Urothelium cell line (cell line): ENCODE results near the gene CES2.
"Not testable (repeated sequence)": the region's sequence is repeated elsewhere in the genome, so short reads cannot be mapped to it uniquely, and the experiment has no call there.

ENCODE experiments used
- DNase-seq: peaks from one replicate; pipeline ENCODE4 v3.0.0; 2011; ENCODE audit warnings: low spot score, mixed read lengths
- FAIRE-seq: peaks from 2 replicates; lab custom pipeline; 2011; peaks lifted over from hg19 to GRCh38; lab: Jason Lieb, UNC

Gene CES2

GRCh38 chr16:66935314-66936011 lies at the start of gene CES2:
Gene CES2, plus strand, starts transcription at chr16:66935516. Its CDS starts 120 bp downstream, at chr16:66935636.
- FAIRE-seq: peak; percentile 75
- DNase-seq: peak; percentile 58

GRCh38 chr16:66886321-66886720 lies 49.0 kb upstream of the CES2 start:
- DNase-seq (no peak), FAIRE-seq (no peak)

GRCh38 chr16:66886914-66887313 lies 48.4 kb upstream of the CES2 start:
- FAIRE-seq (no peak), DNase-seq (no peak)

- DNase-seq (no peak), FAIRE-seq (no peak)
Measured at GRCh38 chr16:66888647-66889615, 46.4 kb upstream of the CES2 start.

- FAIRE-seq: no peak
- no peak for DNase-seq
Measured at GRCh38 chr16:66889622-66890021, 45.7 kb upstream of the CES2 start.

GRCh38 chr16:66890799-66891198 lies 44.5 kb upstream of the CES2 start:
- DNase-seq (no peak), FAIRE-seq (no peak)

- FAIRE-seq (no peak), DNase-seq (no peak)
Measured at GRCh38 chr16:66891360-66891759, 44.0 kb upstream of the CES2 start.

GRCh38 chr16:66891797-66892196 lies 43.5 kb upstream of the CES2 start:
- DNase-seq (no peak), FAIRE-seq (no peak)

- no peak for FAIRE-seq
Measured at GRCh38 chr16:66894055-66894454, 41.3 kb upstream of the CES2 start.

GRCh38 chr16:66894948-66895688 lies 40.2 kb upstream of the CES2 start:
- DNase-seq (peak; percentile 60), FAIRE-seq (no peak)

More at GRCh38 chr16:66894055-66894454, 41.3 kb upstream of the CES2 start:
- DNase-seq: no peak

- no peak for FAIRE-seq
- no peak for DNase-seq
Measured at GRCh38 chr16:66895689-66895979, 39.7 kb upstream of the CES2 start.

GRCh38 chr16:66895999-66896398 lies 39.3 kb upstream of the CES2 start:
- FAIRE-seq (no peak), DNase-seq (no peak)

GRCh38 chr16:66896682-66897081 lies 38.6 kb upstream of the CES2 start:
- DNase-seq, FAIRE-seq: not testable (repeated sequence)

- DNase-seq (no peak), FAIRE-seq (no peak)
Measured at GRCh38 chr16:66898207-66898606, 37.1 kb upstream of the CES2 start.

- no peak for FAIRE-seq
- no peak for DNase-seq
Measured at GRCh38 chr16:66898933-66899309, 36.4 kb upstream of the CES2 start.

GRCh38 chr16:66899310-66899944 lies 35.9 kb upstream of the CES2 start:
- FAIRE-seq (no peak), DNase-seq (no peak)

GRCh38 chr16:66899945-66900710 lies 35.2 kb upstream of the CES2 start:
- DNase-seq: peak; percentile 78
- no peak for FAIRE-seq

- DNase-seq (no peak), FAIRE-seq (no peak)
Measured at GRCh38 chr16:66900721-66901441, 34.4 kb upstream of the CES2 start.

GRCh38 chr16:66901626-66902025 lies 33.7 kb upstream of the CES2 start:
- FAIRE-seq (no peak), DNase-seq (no peak)
